Measurements from ENCODE around the gene IL17RC.

IL17RC gene

GRCh38 chr3:9903238-9903624 is 13.7 kb upstream of the IL17RC start:
- no peak for DNase-seq (ENCODE audit: low read depth)
- peak overlapping the region; percentile 41 for H3K4me3 ChIP-seq (ENCODE audit: low read length)
- TF ChIP-seq CTCF (conservative IDR thresholded peaks at IDR 0.05; ENCODE audit: low read depth, low read length): no peak

- H3K4me3 ChIP-seq (ENCODE audit: low read length): no peak overlapping the region
- DNase-seq (ENCODE audit: low read depth): no peak
- no peak for TF ChIP-seq CTCF (conservative IDR thresholded peaks at IDR 0.05; ENCODE audit: low read depth, low read length)
These were observed 13.0 kb upstream of the IL17RC start for GRCh38 chr3:9903904-9904303.

GRCh38 chr3:9906480-9906879 is 10.4 kb upstream of the IL17RC start:
- no peak for TF ChIP-seq CTCF (conservative IDR thresholded peaks at IDR 0.05; ENCODE audit: low read depth, low read length)

GRCh38 chr3:9908286-9908685 is 8.6 kb upstream of the IL17RC start:
- no peak for DNase-seq (ENCODE audit: low read depth)
- no peak for TF ChIP-seq CTCF (conservative IDR thresholded peaks at IDR 0.05; ENCODE audit: low read depth, low read length)

More at GRCh38 chr3:9906480-9906879, 10.4 kb upstream of the IL17RC start:
- no peak for DNase-seq (ENCODE audit: low read depth)
- no peak overlapping the region for H3K4me3 ChIP-seq (ENCODE audit: low read length)

DNA sequence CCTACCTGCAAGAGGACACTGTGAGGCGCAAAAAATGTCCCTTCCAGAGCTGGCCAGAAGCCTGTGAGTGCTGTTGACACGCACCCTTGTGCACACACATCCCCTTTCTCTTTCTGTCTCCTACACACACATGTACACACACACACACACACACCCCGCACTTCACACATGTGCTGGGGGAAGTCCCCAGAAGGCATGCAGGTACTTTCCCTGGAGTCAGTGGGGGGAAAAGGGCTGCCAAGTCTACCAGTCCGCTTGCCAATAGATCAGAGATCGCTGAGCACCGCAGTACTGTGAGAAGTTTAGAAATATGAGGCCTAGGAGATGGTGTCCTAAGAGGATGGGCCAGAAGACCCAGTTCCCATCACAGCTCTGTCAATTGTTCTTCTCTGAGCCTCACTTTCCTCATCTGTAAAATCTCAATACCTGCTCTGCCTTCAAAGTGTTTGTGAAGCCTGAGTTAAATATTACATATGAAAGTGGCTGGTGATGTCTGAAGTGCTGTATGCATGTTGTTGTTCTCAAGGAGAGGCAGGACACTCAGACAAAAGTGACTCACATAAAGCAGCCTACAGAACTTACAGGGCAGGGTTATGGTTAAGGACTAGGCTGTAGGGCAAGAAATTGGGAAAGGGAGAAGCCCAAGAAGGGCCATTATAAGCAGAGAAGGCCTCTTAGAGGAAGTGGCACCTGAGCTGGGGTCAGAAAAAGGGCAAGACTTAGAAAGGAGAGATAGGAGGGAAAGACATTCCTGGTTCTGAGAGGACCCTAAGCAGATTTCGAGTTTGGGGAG is 7.5 kb upstream of the IL17RC start:
- TF ChIP-seq CTCF (conservative IDR thresholded peaks at IDR 0.05; ENCODE audit: low read depth, low read length): no peak
- no peak overlapping the region for H3K4me3 ChIP-seq (ENCODE audit: low read length)
- DNase-seq (ENCODE audit: low read depth): no peak

More at GRCh38 chr3:9908286-9908685, 8.6 kb upstream of the IL17RC start:
- H3K4me3 ChIP-seq (ENCODE audit: low read length): no peak overlapping the region

DNA sequence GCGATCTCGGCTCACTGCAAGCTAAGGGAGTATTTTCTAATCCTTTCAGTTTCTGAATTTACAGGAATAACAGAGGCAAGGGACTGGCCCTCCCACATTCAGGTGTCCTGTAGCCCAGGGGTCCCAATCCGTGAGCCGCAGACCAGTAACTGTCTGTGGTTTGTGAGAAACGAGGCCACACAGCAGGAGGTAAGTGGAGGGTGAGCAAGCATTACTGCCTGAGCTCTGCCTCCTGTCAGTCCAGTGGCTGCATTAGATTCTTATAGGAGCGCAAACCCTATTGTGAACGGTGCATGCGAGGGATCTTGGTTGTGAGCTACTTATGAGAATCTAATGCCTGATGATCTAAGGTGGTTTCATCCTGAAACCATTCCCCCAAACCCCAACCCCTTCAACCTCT is 5.0 kb upstream of the IL17RC start:
- DNase-seq (ENCODE audit: low read depth): no peak
- TF ChIP-seq CTCF (conservative IDR thresholded peaks at IDR 0.05; ENCODE audit: low read depth, low read length): no peak
- H3K4me3 ChIP-seq (ENCODE audit: low read length): no peak overlapping the region

DNA sequence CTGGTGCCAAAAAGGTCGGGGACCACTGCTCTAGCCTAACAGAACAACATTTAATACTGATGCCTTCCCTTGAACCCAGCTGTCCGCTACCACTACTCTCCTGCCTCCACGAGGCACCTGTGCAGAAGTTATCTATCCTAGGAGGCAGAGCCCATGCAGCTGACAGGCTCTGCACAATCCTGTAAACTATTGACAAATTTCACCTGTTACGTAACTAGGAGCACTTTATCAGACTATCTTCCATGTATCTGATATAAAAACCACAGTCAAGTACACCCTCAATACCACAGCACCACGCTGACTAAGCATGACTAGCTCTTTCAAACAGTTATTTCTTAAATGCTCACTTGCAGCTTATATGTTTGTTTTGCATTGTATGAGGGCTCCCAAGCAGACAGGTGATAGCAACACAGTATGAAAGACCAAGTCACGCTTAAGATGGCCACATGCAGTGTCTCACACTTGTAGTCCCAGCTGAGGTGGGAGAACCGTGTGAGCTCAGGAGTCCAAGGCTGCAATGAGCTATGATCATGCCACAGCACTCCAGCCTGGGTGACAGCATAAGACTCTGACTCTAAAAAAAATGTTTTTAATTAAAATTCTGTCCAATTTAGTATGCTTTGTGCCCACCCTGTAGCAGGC is 4.5 kb upstream of the IL17RC start:
- TF ChIP-seq CTCF (conservative IDR thresholded peaks at IDR 0.05; ENCODE audit: low read depth, low read length): no peak
- DNase-seq (ENCODE audit: low read depth): no peak

More for the DNA sequence above, 4.5 kb upstream of the IL17RC start:
- no peak overlapping the region for H3K4me3 ChIP-seq (ENCODE audit: low read length)
